K562 (cell line): Measurements from ENCODE around the gene CDC42EP1. TPM values are rescaled to one million over a fixed set of nuclear protein-coding genes. Genes with fewer than 3 reads are reported as not detected.

Experiments
- FUS ChIP-seq: fragments of 200-400 bp; formaldehyde crosslinking; optimal IDR thresholded peaks from 2 replicates; pipeline ENCODE3; 2017; ENCODE audit warnings: low read depth, low read length
- IFI16 ChIP-seq: fragments of 250-450 bp; sonication (Bioruptor Pico); IDR thresholded peaks from 2 replicates; pipeline ENCODE4 v2.1.2; 2022; ENCODE audit warnings: mild to moderate bottlenecking, inconsistent platforms
- JUND ChIP-seq, 2 experiments: IDR thresholded peaks; 2 replicates in 1 of 2; 3 replicates in 1 of 2; pipeline ENCODE4 v1.6.1; 2011; ENCODE audit warnings: borderline replicate concordance in 2 of 2, low read depth in 2 of 2, low read length in 2 of 2, improper control_type of control experiment in 1 of 2, missing biosample characterization in 1 of 2, missing genetic modification characterization in 1 of 2, missing genetic modification reagents in 1 of 2
- MAZ ChIP-seq, 2 experiments: fragments of 450-650 bp in 1 of 2; sonication (generic) in 1 of 2; formaldehyde crosslinking; IDR thresholded peaks in 1 of 2; conservative IDR thresholded peaks in 1 of 2; 2 replicates each; pipeline versions ENCODE4 v1.4.0 to v1.5.0; 2020; ENCODE audit warnings: mild to moderate bottlenecking in 1 of 2, missing genetic modification reagents in 1 of 2
- MCM7 ChIP-seq, 2 experiments: fragments of 450-650 bp; IDR thresholded peaks; 2 replicates each; pipeline ENCODE4 v1.6.1; 2016 to 2018
- MTA3 ChIP-seq: fragments of 450-650 bp; formaldehyde crosslinking; IDR thresholded peaks from 2 replicates; pipeline ENCODE4 v1.6.1; 2017; ENCODE audit warnings: mild to moderate bottlenecking, borderline replicate concordance
- POLR2G ChIP-seq: fragments of 200-400 bp; formaldehyde crosslinking; IDR thresholded peaks from 2 replicates; pipeline ENCODE4 v1.6.1; 2017; ENCODE audit warnings: low read depth, mild to moderate bottlenecking, antibody characterized with exemption, low read length, moderate library complexity
- RBM14 ChIP-seq: fragments of 200-400 bp; formaldehyde crosslinking; IDR thresholded peaks from 2 replicates; pipeline ENCODE4 v1.6.1; 2018; ENCODE audit warnings: low read depth, mild to moderate bottlenecking, low read length, moderate library complexity, borderline replicate concordance; ENCODE audit not compliant: insufficient read depth
- SIRT6 ChIP-seq: IDR thresholded peaks from one replicate; pipeline ENCODE4 v1.6.1; 2012; ENCODE audit warnings: low read depth, mild to moderate bottlenecking, control low read depth, inconsistent platforms, low read length, moderate library complexity
- SNRNP70 ChIP-seq: fragments of 200-400 bp; formaldehyde crosslinking; optimal IDR thresholded peaks from 2 replicates; pipeline ENCODE3; 2017; ENCODE audit warnings: low read depth, low read length
- SUPT5H ChIP-seq: fragments of 450-650 bp; IDR thresholded peaks from 2 replicates; pipeline ENCODE4 v1.6.1; 2016
- ZFP36 ChIP-seq: fragments of 150-350 bp; IDR thresholded peaks from 2 replicates; pipeline ENCODE4 v1.6.1; 2018; ENCODE audit warnings: low read length, low read depth; ENCODE audit not compliant: partially characterized antibody
- ZNF696 ChIP-seq: fragments of 250-450 bp; sonication (Bioruptor Pico); conservative IDR thresholded peaks from 2 replicates; pipeline ENCODE4 v1.4.0; 2020; ENCODE audit warnings: mild to moderate bottlenecking, moderate library complexity
- ZNF75A ChIP-seq: fragments of 450-650 bp; formaldehyde crosslinking; IDR thresholded peaks from 2 replicates; pipeline ENCODE4 v1.4.0; 2020; ENCODE audit warnings: mild to moderate bottlenecking
- polyA plus RNA-seq, 8 experiments: library from polyadenylated mRNA; depleted of rRNA in 4 of 8; stranded (reverse) in 5 of 8; unstranded in 3 of 8; fragments of >200 nt; fragmentation: Nextera tagmentation in 2 of 8; fragmentation: Illumina TruSeq in 1 of 8; extraction: Ambion mirVana in 2 of 8; extraction: Trizol in 1 of 8; gene quantifications; 2 replicates each; pipeline versions ENCODE4 v1.2.1 to v1.2.3, GENCODE V29; 2011 to 2014; ENCODE audit warnings: inconsistent platforms in 1 of 8, missing spikeins in 1 of 8
- total RNA-seq, 7 experiments: library from RNA; depleted of rRNA in 6 of 7; stranded (reverse); fragments of >200 nt in 6 of 7; fragmentation: Illumina TruSeq in 2 of 7; extraction: Trizol in 2 of 7; gene quantifications; 2 replicates each; pipeline versions ENCODE4 v1.2.1 to v1.2.3, GENCODE V29; 2011 to 2021; ENCODE audit warnings: low replicate concordance in 1 of 7
- TF ChIP-seq, protein P1 (sequence below), 2 experiments: fragments of 450-650 bp; formaldehyde crosslinking in 1 of 2; IDR thresholded peaks; 2 replicates each; pipeline versions ENCODE4 v1.4.0 to v1.6.1; 2014 to 2020; ENCODE audit warnings: mild to moderate bottlenecking in 2 of 2, borderline replicate concordance in 1 of 2, low read depth in 1 of 2
- TF ChIP-seq, protein P2 (sequence below): IDR thresholded peaks from 2 replicates; pipeline ENCODE4 v1.6.1; 2011; ENCODE audit warnings: borderline replicate concordance, low read depth, mild to moderate bottlenecking, moderate library complexity, low read length; ENCODE audit not compliant: insufficient read depth, poor library complexity, severe bottlenecking

The CDC42EP1 gene
- total and polyA plus RNA-seq, 9 of the 15 experiments (the other 6 are each of a cell fraction or from before 2014, with no cell fraction given), result 0.67 to 70.2 (median 7.3) TPM

DNA sequence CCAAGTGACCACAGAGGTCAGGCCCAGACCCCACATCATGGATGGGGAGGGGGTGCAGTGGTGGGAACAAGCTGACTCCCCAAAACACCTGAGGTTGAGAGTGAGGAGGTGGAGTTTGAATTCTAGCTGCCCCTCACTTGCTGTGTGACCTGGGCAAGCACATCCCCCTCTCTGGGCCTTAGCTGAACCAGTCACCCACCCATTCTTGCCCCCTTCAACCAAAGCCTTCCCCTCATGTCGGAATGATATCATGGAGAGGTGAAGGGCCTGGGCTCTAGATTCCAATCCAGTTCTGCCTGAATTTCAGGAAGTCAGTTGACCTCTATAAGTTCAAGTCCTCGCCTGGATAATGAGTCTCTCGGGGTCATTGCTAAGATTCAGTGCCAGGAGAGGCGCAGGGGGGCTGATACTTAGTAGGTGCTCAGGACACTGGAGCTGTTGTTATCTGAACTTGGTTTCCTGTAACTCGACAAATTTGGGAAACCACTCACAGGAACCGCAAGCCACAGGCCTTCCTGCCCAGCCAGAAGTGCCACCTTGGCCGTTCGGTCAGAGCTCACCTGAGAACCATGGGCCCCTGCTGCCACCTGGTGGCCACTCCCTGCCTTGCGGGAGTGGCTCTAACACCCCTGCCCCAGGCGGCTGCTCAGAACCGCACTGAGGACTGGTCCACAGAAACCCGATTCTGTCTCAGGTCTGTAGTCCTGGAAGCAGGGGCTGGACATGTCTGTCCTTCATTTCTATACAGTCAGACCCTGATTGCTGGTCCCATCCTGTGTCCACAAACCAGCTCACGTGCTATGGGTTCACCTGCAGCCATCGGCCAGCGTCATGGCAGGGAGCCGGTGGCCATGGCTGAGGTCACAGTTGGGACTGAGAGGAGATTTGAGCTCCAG, 6.9 kb downstream of the CDC42EP1 start (continued):
- TF ChIP-seq, protein P1, sequence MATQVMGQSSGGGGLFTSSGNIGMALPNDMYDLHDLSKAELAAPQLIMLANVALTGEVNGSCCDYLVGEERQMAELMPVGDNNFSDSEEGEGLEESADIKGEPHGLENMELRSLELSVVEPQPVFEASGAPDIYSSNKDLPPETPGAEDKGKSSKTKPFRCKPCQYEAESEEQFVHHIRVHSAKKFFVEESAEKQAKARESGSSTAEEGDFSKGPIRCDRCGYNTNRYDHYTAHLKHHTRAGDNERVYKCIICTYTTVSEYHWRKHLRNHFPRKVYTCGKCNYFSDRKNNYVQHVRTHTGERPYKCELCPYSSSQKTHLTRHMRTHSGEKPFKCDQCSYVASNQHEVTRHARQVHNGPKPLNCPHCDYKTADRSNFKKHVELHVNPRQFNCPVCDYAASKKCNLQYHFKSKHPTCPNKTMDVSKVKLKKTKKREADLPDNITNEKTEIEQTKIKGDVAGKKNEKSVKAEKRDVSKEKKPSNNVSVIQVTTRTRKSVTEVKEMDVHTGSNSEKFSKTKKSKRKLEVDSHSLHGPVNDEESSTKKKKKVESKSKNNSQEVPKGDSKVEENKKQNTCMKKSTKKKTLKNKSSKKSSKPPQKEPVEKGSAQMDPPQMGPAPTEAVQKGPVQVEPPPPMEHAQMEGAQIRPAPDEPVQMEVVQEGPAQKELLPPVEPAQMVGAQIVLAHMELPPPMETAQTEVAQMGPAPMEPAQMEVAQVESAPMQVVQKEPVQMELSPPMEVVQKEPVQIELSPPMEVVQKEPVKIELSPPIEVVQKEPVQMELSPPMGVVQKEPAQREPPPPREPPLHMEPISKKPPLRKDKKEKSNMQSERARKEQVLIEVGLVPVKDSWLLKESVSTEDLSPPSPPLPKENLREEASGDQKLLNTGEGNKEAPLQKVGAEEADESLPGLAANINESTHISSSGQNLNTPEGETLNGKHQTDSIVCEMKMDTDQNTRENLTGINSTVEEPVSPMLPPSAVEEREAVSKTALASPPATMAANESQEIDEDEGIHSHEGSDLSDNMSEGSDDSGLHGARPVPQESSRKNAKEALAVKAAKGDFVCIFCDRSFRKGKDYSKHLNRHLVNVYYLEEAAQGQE (IDR thresholded peaks at IDR 0.05; ENCODE audit: borderline replicate concordance), result peak; percentile 72; the same call in 1 of the 2 replicates
- TF ChIP-seq, protein P1 (CRISPR knock-in tag; IDR thresholded peaks at IDR 0.05; ENCODE audit: low read depth), result no peak
- no peak for TF ChIP-seq ZNF696 (CRISPR knock-in tag)
- peak; percentile 40; the same call in 1 of the 2 replicates for TF ChIP-seq MTA3
- 0 out of 2 replicates have a peak, but pooled peaks have one; percentile 13 for TF ChIP-seq SUPT5H
- no peak for TF ChIP-seq MCM7 (IDR thresholded peaks at IDR 0.05)
- TF ChIP-seq RBM14, result no peak
- 0 out of 4 replicates have a peak, but pooled peaks of 1 of the 2 experiments have one; percentile 24 for TF ChIP-seq MAZ (CRISPR knock-in tag; conservative IDR thresholded peaks at IDR 0.05 in 1 of 2, IDR thresholded peaks at IDR 0.05 in 1 of 2)
- peak; percentile 36; the same call in 1 of the 2 replicates for TF ChIP-seq POLR2G
- TF ChIP-seq JUND (IDR thresholded peaks at IDR 0.05; ENCODE audit: borderline replicate concordance, low read depth, low read length), result no peak
- TF ChIP-seq JUND (tag; IDR thresholded peaks at IDR 0.05; ENCODE audit: borderline replicate concordance, low read depth, low read length), result peak; percentile 58; the same call in 2 of the 3 replicates
- TF ChIP-seq ZFP36, result peak; percentile 73
- TF ChIP-seq FUS, result no peak
- no peak for TF ChIP-seq SIRT6
- no peak for TF ChIP-seq IFI16 (CRISPR knock-in tag)
- no peak for TF ChIP-seq ZNF75A (CRISPR knock-in tag)
- TF ChIP-seq SNRNP70, result no peak
- TF ChIP-seq, protein P2, sequence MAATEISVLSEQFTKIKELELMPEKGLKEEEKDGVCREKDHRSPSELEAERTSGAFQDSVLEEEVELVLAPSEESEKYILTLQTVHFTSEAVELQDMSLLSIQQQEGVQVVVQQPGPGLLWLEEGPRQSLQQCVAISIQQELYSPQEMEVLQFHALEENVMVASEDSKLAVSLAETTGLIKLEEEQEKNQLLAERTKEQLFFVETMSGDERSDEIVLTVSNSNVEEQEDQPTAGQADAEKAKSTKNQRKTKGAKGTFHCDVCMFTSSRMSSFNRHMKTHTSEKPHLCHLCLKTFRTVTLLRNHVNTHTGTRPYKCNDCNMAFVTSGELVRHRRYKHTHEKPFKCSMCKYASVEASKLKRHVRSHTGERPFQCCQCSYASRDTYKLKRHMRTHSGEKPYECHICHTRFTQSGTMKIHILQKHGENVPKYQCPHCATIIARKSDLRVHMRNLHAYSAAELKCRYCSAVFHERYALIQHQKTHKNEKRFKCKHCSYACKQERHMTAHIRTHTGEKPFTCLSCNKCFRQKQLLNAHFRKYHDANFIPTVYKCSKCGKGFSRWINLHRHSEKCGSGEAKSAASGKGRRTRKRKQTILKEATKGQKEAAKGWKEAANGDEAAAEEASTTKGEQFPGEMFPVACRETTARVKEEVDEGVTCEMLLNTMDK, result peak; percentile 12
